Chondrocyte (in vitro differentiated cells): ENCODE measurements around the gene NLRP14. TPM values are rescaled to one million over a fixed set of nuclear protein-coding genes. Genes with fewer than 3 reads are reported as not detected.

Experiments used
- DNase-seq: peaks from one replicate; pipeline ENCODE4 v3.0.0; 2021; ENCODE audit warnings: mixed read lengths, low spot score
- H3K27ac Mint-ChIP-seq: one replicate; pipeline ENCODE4 v1.8.0; 2021; ENCODE audit warnings: mild to moderate bottlenecking, moderate library complexity, mixed read lengths; ENCODE audit not compliant: unreplicated experiment
- H3K27me3 Mint-ChIP-seq: 2 replicates; pipeline ENCODE4 v1.8.0; 2021; ENCODE audit warnings: low read depth, mixed read lengths
- H3K36me3 Mint-ChIP-seq: 2 replicates; pipeline ENCODE4 v1.8.0; 2021; ENCODE audit warnings: low read depth, mixed read lengths
- H3K4me1 Mint-ChIP-seq: 2 replicates; pipeline ENCODE4 v1.8.0; 2021; ENCODE audit warnings: low read depth, mild to moderate bottlenecking, mixed read lengths
- H3K4me3 Mint-ChIP-seq: one replicate; pipeline ENCODE4 v1.8.0; 2021; ENCODE audit warnings: mild to moderate bottlenecking, moderate library complexity, mixed read lengths; ENCODE audit not compliant: unreplicated experiment
- H3K9me3 Mint-ChIP-seq: 2 replicates; pipeline ENCODE4 v1.8.0; 2021; ENCODE audit warnings: low read depth, mixed read lengths
- CTCF ChIP-seq: fragments of 200-600 bp; sonication (generic); IDR thresholded peaks from 2 replicates; pipeline ENCODE4 v1.5.0; 2021; ENCODE audit warnings: antibody characterized with exemption, mild to moderate bottlenecking, moderate library complexity
- total RNA-seq: library from RNA; stranded (reverse); gene quantifications from 3 replicates; pipeline ENCODE4 v1.2.1, GENCODE V29; 2021

The NLRP14 gene
- total RNA-seq, 1 donor from 2014 or later: 0.05 TPM

GRCh38 chr11:6992026-6992425, 28.3 kb upstream of the NLRP14 start:
- Mint-ChIP-seq H3K4me3 (no peak overlapping the region), H3K36me3 (no peaks in the 10 kb centered on the region), H3K4me1 (peaks cover 25% of the 10 kb centered on the region), H3K27me3 (no peaks in the 10 kb centered on the region), H3K27ac (peak overlapping the region; percentile 79), H3K9me3 (no peaks in the 10 kb centered on the region)
- no peak for DNase-seq
- TF ChIP-seq CTCF: no peak

GRCh38 chr11:6992457-6993417, 27.5 kb upstream of the NLRP14 start:
- H3K4me1 Mint-ChIP-seq: peaks cover 25% of the 10 kb centered on the region
- no peaks in the 10 kb centered on the region for H3K36me3 Mint-ChIP-seq
- peak overlapping the region; percentile 20 for H3K4me3 Mint-ChIP-seq
- H3K27ac Mint-ChIP-seq: peak overlapping the region; percentile 79
- DNase-seq: no peak
- TF ChIP-seq CTCF: no peak
- H3K27me3 Mint-ChIP-seq: no peaks in the 10 kb centered on the region
- no peaks in the 10 kb centered on the region for H3K9me3 Mint-ChIP-seq

GRCh38 chr11:6995703-6996102, 24.6 kb upstream of the NLRP14 start:
- no peak overlapping the region for H3K4me3 Mint-ChIP-seq
- DNase-seq: no peak
- H3K27me3 Mint-ChIP-seq: no peaks in the 10 kb centered on the region
- no peak for TF ChIP-seq CTCF
- no peaks in the 10 kb centered on the region for H3K9me3 Mint-ChIP-seq
- H3K4me1 Mint-ChIP-seq: peaks cover 25% of the 10 kb centered on the region
- peaks cover 9% of the 10 kb centered on the region for H3K36me3 Mint-ChIP-seq
- H3K27ac Mint-ChIP-seq: no peak overlapping the region

- DNase-seq: no peak
- H3K4me3 Mint-ChIP-seq: no peak overlapping the region
- no peaks in the 10 kb centered on the region for H3K27me3 Mint-ChIP-seq
These were observed 15.8 kb upstream of the NLRP14 start for GRCh38 chr11:7004482-7004881.

GRCh38 chr11:7014118-7014517, 6.2 kb upstream of the NLRP14 start:
- no peaks in the 10 kb centered on the region for H3K9me3 Mint-ChIP-seq
- H3K4me1 Mint-ChIP-seq: no peaks in the 10 kb centered on the region
- H3K36me3 Mint-ChIP-seq: no peaks in the 10 kb centered on the region
- H3K27ac Mint-ChIP-seq: no peak overlapping the region
- no peaks in the 10 kb centered on the region for H3K27me3 Mint-ChIP-seq
- no peak for DNase-seq
- no peak overlapping the region for H3K4me3 Mint-ChIP-seq
- no peak for TF ChIP-seq CTCF

More at GRCh38 chr11:7004482-7004881, 15.8 kb upstream of the NLRP14 start:
- H3K27ac Mint-ChIP-seq: no peak overlapping the region
- no peaks in the 10 kb centered on the region for H3K4me1 Mint-ChIP-seq
- H3K36me3 Mint-ChIP-seq: peaks cover 13% of the 10 kb centered on the region
- no peaks in the 10 kb centered on the region for H3K9me3 Mint-ChIP-seq
- TF ChIP-seq CTCF: no peak
